Tibial artery (tissue), 4 donors: ENCODE measurements around the gene LRRC32.

Source experiments
- DNase-seq, 2 donors: peaks; one replicate each; pipeline ENCODE4 v3.0.0-alpha.2; 2019
- H3K27ac ChIP-seq, 2 donors: fragments of 200-600 bp; sonication (generic) in 1 of 2; 1 replicate in 1 of 2; 2 replicates in 1 of 2; pipeline ENCODE4 v1.5.1; 2018 to 2019; ENCODE audit warnings: mild to moderate bottlenecking in 1 of 2
- H3K27me3 ChIP-seq, 2 donors: fragments of 200-600 bp; sonication (generic) in 1 of 2; one replicate each; pipeline versions ENCODE4 v1.5.1 to v1.6.0; 2016 to 2019
- H3K36me3 ChIP-seq, 3 donors: fragments of 200-600 bp; sonication (generic) in 2 of 3; one replicate each; pipeline ENCODE4 v1.5.1; 2016 to 2019; ENCODE audit warnings: mild to moderate bottlenecking in 2 of 3
- H3K4me1 ChIP-seq, 4 donors: fragments of 200-600 bp; sonication (generic) in 2 of 4; 1 replicate in 3 of 4; 2 replicates in 1 of 4; pipeline ENCODE4 v1.5.1; 2016 to 2019
- H3K4me3 ChIP-seq, 2 donors: fragments of 200-600 bp; sonication (generic) in 1 of 2; 1 replicate in 1 of 2; 2 replicates in 1 of 2; pipeline ENCODE4 v1.5.1; 2018 to 2019; ENCODE audit warnings: mild to moderate bottlenecking in 2 of 2
- H3K9me3 ChIP-seq, 3 donors: fragments of 200-600 bp; sonication (generic) in 1 of 3; one replicate each; pipeline ENCODE4 v1.5.1; 2016 to 2019
- CTCF ChIP-seq, 2 experiments: fragments of 200-600 bp in 1 of 2; fragments of 450-650 bp in 1 of 2; IDR thresholded peaks; one replicate each; pipeline ENCODE4 v1.5.1; 2017 to 2019; ENCODE audit warnings: antibody characterized with exemption in 2 of 2, mild to moderate bottlenecking in 1 of 2, moderate library complexity in 1 of 2
- intact Hi-C: fragments of 100-400 bp; cut with DNase I; formaldehyde crosslinking; loops from one replicate; pipeline ENCODE4 v1.15.0; 2023; ENCODE audit warnings: low total_unique reads

LRRC32 gene

GRCh38 chr11:76628408-76628947, 42.1 kb downstream of the LRRC32 start:
- no peak for TF ChIP-seq CTCF (IDR thresholded peaks at IDR 0.05)
- H3K36me3 ChIP-seq = no peaks in the 10 kb centered on the region
- H3K4me3 ChIP-seq = no peak overlapping the region
- H3K4me1 ChIP-seq = peaks cover 4 to 45% (median 25%) of the 10 kb centered on the region in 4 donors
- H3K27ac ChIP-seq = peak overlapping the region; percentile 81 to 86
- peaks cover 0 to 9% (median 6%) of the 10 kb centered on the region in 3 donors for H3K9me3 ChIP-seq
- no peak for DNase-seq
- H3K27me3 ChIP-seq = no peaks in the 10 kb centered on the region
- intact Hi-C loops = no loop called here

GRCh38 chr11:76627606-76628005, 42.9 kb downstream of the LRRC32 start:
- Histone ChIP-seq H3K9me3 (peaks cover 0 to 9% (median 6%) of the 10 kb centered on the region in 3 donors), H3K4me3 (no peak overlapping the region), H3K4me1 (peaks cover 4 to 52% (median 26%) of the 10 kb centered on the region in 4 donors), H3K27ac (peak overlapping the region; percentile 18 to 43), H3K27me3 (no peaks in the 10 kb centered on the region), H3K36me3 (no peaks in the 10 kb centered on the region)
- intact Hi-C loops = no loop called here
- DNase-seq = no peak
- TF ChIP-seq CTCF (IDR thresholded peaks at IDR 0.05) = no peak

GRCh38 chr11:76626921-76627401, 43.6 kb downstream of the LRRC32 start:
- no peak for DNase-seq
- intact Hi-C loops = no loop called here
- no peak overlapping the region for H3K4me3 ChIP-seq
- peaks cover 0 to 9% (median 6%) of the 10 kb centered on the region in 3 donors for H3K9me3 ChIP-seq
- no peak for TF ChIP-seq CTCF (IDR thresholded peaks at IDR 0.05)
- H3K27me3 ChIP-seq = no peaks in the 10 kb centered on the region
- H3K4me1 ChIP-seq = peaks cover 4 to 58% (median 30%) of the 10 kb centered on the region in 4 donors
- no peaks in the 10 kb centered on the region for H3K36me3 ChIP-seq
- peak overlapping the region; percentile 18 to 43 for H3K27ac ChIP-seq

- Histone ChIP-seq H3K9me3 (peaks cover 0 to 9% (median 6%) of the 10 kb centered on the region in 3 donors), H3K4me1 (peaks cover 4 to 61% (median 37%) of the 10 kb centered on the region in 4 donors), H3K27ac (peak overlapping the region in 1 of 2 donors; percentile 43), H3K27me3 (no peaks in the 10 kb centered on the region), H3K4me3 (no peak overlapping the region), H3K36me3 (no peaks in the 10 kb centered on the region)
- intact Hi-C loops = no loop called here
- TF ChIP-seq CTCF (IDR thresholded peaks at IDR 0.05) = no peak
- no peak for DNase-seq
Observed at GRCh38 chr11:76626266-76626665, 44.3 kb downstream of the LRRC32 start.

GRCh38 chr11:76625472-76626186, 44.9 kb downstream of the LRRC32 start:
- intact Hi-C loops = no loop called here
- peaks cover 0 to 9% (median 6%) of the 10 kb centered on the region in 3 donors for H3K9me3 ChIP-seq
- peaks cover 4 to 61% (median 39%) of the 10 kb centered on the region in 4 donors for H3K4me1 ChIP-seq
- DNase-seq = no peak
- H3K27me3 ChIP-seq = no peaks in the 10 kb centered on the region
- no peaks in the 10 kb centered on the region for H3K36me3 ChIP-seq
- no peak overlapping the region for H3K27ac ChIP-seq
- TF ChIP-seq CTCF (IDR thresholded peaks at IDR 0.05) = no peak
- no peak overlapping the region for H3K4me3 ChIP-seq
